H1 (cell line): ENCODE measurements around the gene NOL8. TPM values are rescaled to one million over a fixed set of nuclear protein-coding genes. Genes with fewer than 3 reads are reported as not detected.
A peak's percentile ranks its signal among the peaks of the same experiment; 100 is the strongest.

Experiments
- CTCF ChIA-PET: fragments of 300-600 bp; sonication (Branson Sonifier 250); formaldehyde crosslinking; loops from one replicate; lab custom pipeline; 2021; ENCODE audit not compliant: partially characterized antibody; lab: Charles Lee
- POLR2A ChIA-PET: fragments of 300-600 bp; sonication (Branson Sonifier 250); formaldehyde crosslinking; loops from one replicate; lab custom pipeline; 2021; ENCODE audit warnings: inconsistent platforms; ENCODE audit not compliant: partially characterized antibody; lab: Charles Lee
- DNase-seq, 2 experiments: peaks; one replicate each; pipeline versions ENCODE4 v3.0.0 to v3.0.0-alpha.2; 2010 to 2022; ENCODE audit warnings: low spot score in 2 of 2, low read depth in 1 of 2, mixed read lengths in 1 of 2
- FAIRE-seq: peaks from 2 replicates; lab custom pipeline; 2011; peaks lifted over from hg19 to GRCh38; lab: Jason Lieb, UNC
- H2AFZ ChIP-seq: 2 replicates; pipeline ENCODE4 v1.8.1; 2012; ENCODE audit warnings: low read length, inconsistent platforms
- H2AK5ac ChIP-seq: 2 replicates; pipeline ENCODE4 v1.6.1; 2013; ENCODE audit warnings: low read depth, low read length
- H2BK120ac ChIP-seq: replicated peaks from 2 replicates; pipeline ENCODE3; 2013; ENCODE audit warnings: low read depth, low read length, inconsistent platforms
- H2BK12ac ChIP-seq: 2 replicates; pipeline ENCODE4 v1.6.1; 2013; ENCODE audit warnings: low read depth, low read length
- H2BK15ac ChIP-seq: 2 replicates; pipeline ENCODE4 v1.6.1; 2013; ENCODE audit warnings: low read length
- H2BK20ac ChIP-seq: 2 replicates; pipeline ENCODE4 v1.6.1; 2013; ENCODE audit warnings: low read length
- H2BK5ac ChIP-seq: 2 replicates; pipeline ENCODE4 v1.6.1; 2013; ENCODE audit warnings: low read depth, low read length
- H3K14ac ChIP-seq: 2 replicates; pipeline ENCODE4 v1.6.1; 2013; ENCODE audit warnings: inconsistent platforms; ENCODE audit not compliant: insufficient read length
- H3K18ac ChIP-seq: 2 replicates; pipeline ENCODE4 v1.6.1; 2013; ENCODE audit warnings: low read length; ENCODE audit errors: extremely low read depth
- H3K23ac ChIP-seq: 2 replicates; pipeline ENCODE4 v1.6.1; 2013; ENCODE audit warnings: inconsistent platforms; ENCODE audit not compliant: insufficient read length
- H3K23me2 ChIP-seq: 2 replicates; pipeline ENCODE4 v1.6.1; 2013; ENCODE audit warnings: low read depth, low read length
- H3K27ac ChIP-seq: 2 replicates; pipeline ENCODE4 v1.6.1; 2011; ENCODE audit warnings: low read depth, low read length, inconsistent platforms
- H3K27me3 ChIP-seq, 4 experiments: replicated peaks in 1 of 4; 1 replicate in 1 of 4; 2 replicates in 3 of 4; pipeline versions ENCODE4 v1.6.1 to v1.8.1; 2011 to 2013; ENCODE audit warnings: low read length in 3 of 4, mild to moderate bottlenecking in 3 of 4, inconsistent platforms in 2 of 4, mixed read lengths in 2 of 4, moderate library complexity in 1 of 4; ENCODE audit not compliant: control insufficient read depth in 3 of 4, insufficient read depth in 3 of 4; ENCODE audit errors: extremely low read depth in 1 of 4
- H3K36me3 ChIP-seq, 4 experiments: 2 replicates each; pipeline versions ENCODE4 v1.6.1 to v1.8.1; 2011 to 2013; ENCODE audit warnings: mild to moderate bottlenecking in 4 of 4, low read length in 3 of 4, moderate library complexity in 2 of 4, control low read depth in 1 of 4, inconsistent platforms in 1 of 4; ENCODE audit not compliant: insufficient read depth in 4 of 4, control insufficient read depth in 2 of 4
- H3K4ac ChIP-seq: replicated peaks from 2 replicates; pipeline ENCODE3; 2013; ENCODE audit warnings: low read length, low read depth, mixed read lengths, inconsistent platforms; ENCODE audit not compliant: insufficient read length
- H3K4me1 ChIP-seq, 4 experiments: replicated peaks in 1 of 4; 1 replicate in 1 of 4; 2 replicates in 3 of 4; pipeline versions ENCODE4 v1.6.1 to v1.8.1; 2011 to 2013; ENCODE audit warnings: low read length in 3 of 4, inconsistent platforms in 2 of 4, mixed read lengths in 1 of 4; ENCODE audit not compliant: insufficient read depth in 4 of 4, control insufficient read depth in 3 of 4
- H3K4me2 ChIP-seq, 2 experiments: 2 replicates each; pipeline versions ENCODE4 v1.6.1 to v1.8.1; 2011 to 2013; ENCODE audit warnings: low read depth in 2 of 2, low read length in 2 of 2, control low read depth in 1 of 2, inconsistent platforms in 1 of 2, mild to moderate bottlenecking in 1 of 2; ENCODE audit not compliant: insufficient read depth in 1 of 2
- H3K4me3 ChIP-seq, 4 experiments: fragments of 200-600, 300-600 bp in 1 of 4; sonication (generic), shearing (Covaris generic), sonication (Bioruptor Twin) in 1 of 4; 2 replicates each; pipeline versions ENCODE4 v1.5.1 to v1.8.1; 2011 to 2016; ENCODE audit warnings: low read length in 4 of 4, low read depth in 3 of 4, control low read depth in 2 of 4, inconsistent platforms in 2 of 4, mild to moderate bottlenecking in 2 of 4, mixed read lengths in 1 of 4, moderate library complexity in 1 of 4; ENCODE audit not compliant: insufficient read depth in 2 of 4; ENCODE audit errors: extremely low read depth in 1 of 4
- H3K56ac ChIP-seq: replicated peaks from 2 replicates; pipeline ENCODE3; 2013; ENCODE audit warnings: low read depth, mild to moderate bottlenecking, mixed read lengths, low read length, inconsistent platforms; ENCODE audit not compliant: insufficient read length
- H3K79me1 ChIP-seq: 2 replicates; pipeline ENCODE4 v1.6.1; 2013; ENCODE audit warnings: low read depth, low read length, control low read depth
- H3K79me2 ChIP-seq, 2 experiments: 2 replicates each; pipeline versions ENCODE4 v1.6.1 to v1.8.1; 2012 to 2013; ENCODE audit warnings: low read length in 2 of 2, mild to moderate bottlenecking in 2 of 2, inconsistent platforms in 1 of 2; ENCODE audit not compliant: insufficient read depth in 2 of 2, control insufficient read depth in 1 of 2
- H3K9ac ChIP-seq, 4 experiments: replicated peaks in 1 of 4; 1 replicate in 1 of 4; 2 replicates in 3 of 4; pipeline versions ENCODE4 v1.6.1 to v1.8.1; 2011 to 2013; ENCODE audit warnings: low read depth in 3 of 4, low read length in 3 of 4, control low read depth in 2 of 4, mild to moderate bottlenecking in 2 of 4, moderate library complexity in 2 of 4, inconsistent platforms in 1 of 4; ENCODE audit errors: extremely low read depth in 1 of 4
- H3K9me3 ChIP-seq, 2 experiments: 2 replicates each; pipeline versions ENCODE4 v1.6.1 to v1.8.1; 2012 to 2013; ENCODE audit warnings: mild to moderate bottlenecking in 2 of 2, moderate library complexity in 2 of 2, control low read depth in 1 of 2, inconsistent platforms in 1 of 2, low read depth in 1 of 2, low read length in 1 of 2, mixed read lengths in 1 of 2; ENCODE audit not compliant: insufficient read depth in 2 of 2
- H4K20me1 ChIP-seq, 2 experiments: replicated peaks in 1 of 2; 2 replicates each; pipeline versions ENCODE3 to v1.8.1; 2011 to 2013; ENCODE audit warnings: inconsistent platforms in 2 of 2, low read length in 2 of 2, mild to moderate bottlenecking in 1 of 2; ENCODE audit not compliant: insufficient read depth in 2 of 2, control insufficient read depth in 1 of 2
- H4K5ac ChIP-seq: 2 replicates; pipeline ENCODE4 v1.6.1; 2013; ENCODE audit warnings: low read length, low read depth, mixed read lengths, inconsistent platforms; ENCODE audit not compliant: insufficient read length
- H4K8ac ChIP-seq: 2 replicates; pipeline ENCODE4 v1.8.0; 2013; ENCODE audit warnings: mild to moderate bottlenecking, moderate library complexity, low read length, inconsistent platforms; ENCODE audit not compliant: insufficient read depth; ENCODE audit errors: extremely low read depth
- H4K91ac ChIP-seq: replicated peaks from 2 replicates; pipeline ENCODE3; 2013; ENCODE audit warnings: low read length, mixed read lengths, inconsistent platforms; ENCODE audit not compliant: insufficient read length
- KDM5A ChIP-seq: fragments of 200-600 bp; IDR thresholded peaks from 2 replicates; pipeline ENCODE4 v1.7.1; 2012; ENCODE audit warnings: mild to moderate bottlenecking, low read length, inconsistent platforms, mixed read lengths
- PHF8 ChIP-seq: fragments of 200-600 bp; sonication (generic); conservative IDR thresholded peaks from 2 replicates; pipeline ENCODE4 v1.7.1; 2012; ENCODE audit warnings: low read depth, mild to moderate bottlenecking, inconsistent platforms, low read length, moderate library complexity
- RAD21 ChIP-seq, 2 experiments: IDR thresholded peaks in 1 of 2; conservative IDR thresholded peaks in 1 of 2; 2 replicates each; pipeline ENCODE4 v1.6.1; 2011; ENCODE audit warnings: low read depth in 2 of 2, low read length in 2 of 2, improper control_type of control experiment in 1 of 2, inconsistent platforms in 1 of 2, mild to moderate bottlenecking in 1 of 2, moderate library complexity in 1 of 2
- SIX5 ChIP-seq: IDR thresholded peaks from 2 replicates; pipeline ENCODE4 v1.6.1; 2011; ENCODE audit warnings: mild to moderate bottlenecking, low read depth, low read length
- TEAD4 ChIP-seq: IDR thresholded peaks from 2 replicates; pipeline ENCODE4 v1.6.1; 2012; ENCODE audit warnings: low read depth, low read length, inconsistent platforms, mixed read lengths
- WGBS, 2 experiments: shearing (Covaris generic) in 1 of 2; methylation state at CpG; one replicate each; pipeline versions ENCODE4 v1.1.6 to v1.1.7; 2013 to 2015; ENCODE audit warnings: low lambda C conversion rate in 2 of 2, mixed read lengths in 2 of 2, inconsistent platforms in 1 of 2, low coverage in 1 of 2, missing lambda C conversion rate in 1 of 2; ENCODE audit not compliant: insufficient replicate concordance in 2 of 2, insufficient coverage in 1 of 2, insufficient read length in 1 of 2; ENCODE audit errors: extremely low coverage in 1 of 2, missing lambda C conversion rate in 1 of 2; 5-methylcytosine and 5-hydroxymethylcytosine counted together
- polyA plus RNA-seq, 7 experiments: library from polyadenylated mRNA; depleted of rRNA in 3 of 7; stranded (reverse) in 5 of 7; unstranded in 2 of 7; fragments of >200 nt in 5 of 7; fragments of 200-250 nt in 2 of 7; gene quantifications; 1 replicate in 5 of 7; 2 replicates in 1 of 7; 4 replicates in 1 of 7; pipeline versions ENCODE4 v1.2.1 to v1.2.3, GENCODE V29; 2011 to 2013; ENCODE audit warnings: missing spikeins in 2 of 7, mixed read lengths in 2 of 7
- total RNA-seq: library from RNA; stranded (reverse); fragmentation: NEBNext Ultra II Directional; extraction: Animal tissue kit (Norgen Biotek cat#: 25700); gene quantifications from 2 replicates; pipeline ENCODE4 v1.2.1, GENCODE V29; 2021

The NOL8 gene
- total and polyA plus RNA-seq, 2 of the 8 experiments (the other 6 are each of a cell fraction or from before 2014, with no cell fraction given): 6.2 to 30.4 TPM

DNA sequence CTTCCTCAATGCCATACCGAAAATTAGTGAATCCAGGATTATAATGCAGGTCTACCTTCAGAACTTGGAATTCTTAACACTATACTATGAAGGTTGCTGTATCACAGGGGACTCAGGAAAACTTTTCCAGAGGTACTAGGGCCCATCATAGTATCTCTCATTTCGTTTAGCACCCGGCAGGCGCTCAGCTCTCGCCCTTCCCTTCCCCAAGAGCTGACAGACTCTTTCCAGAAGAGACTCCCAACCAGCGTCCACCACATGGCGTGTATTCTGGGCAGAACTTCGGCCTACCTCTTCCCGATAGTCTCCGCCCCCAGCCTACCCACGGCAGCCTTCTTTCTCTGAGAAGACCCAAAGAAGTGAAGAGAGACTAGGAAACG is 271 bp downstream of the NOL8 start:
- no peak overlapping the region for H4K5ac ChIP-seq
- peaks cover 0 to 14% of the 10 kb centered on the region in 2 experiments; a peak in 2 of 4 replicates for H3K79me2 ChIP-seq
- H3K4ac ChIP-seq: no peak overlapping the region
- POLR2A ChIA-PET: interaction anchor here (0.9 to 3.1 kb wide), 18 partner anchors 9 to 346 kb away, joined by 3 to 16 read pairs (median 4); partner anchors contain the start of gene IPPK
- H3K79me1 ChIP-seq: peaks cover 2% of the 10 kb centered on the region
- H3K18ac ChIP-seq: peak overlapping the region; percentile 40
- no peak overlapping the region for H2BK20ac ChIP-seq
- no peaks in the 10 kb centered on the region for H3K27me3 ChIP-seq
- H2BK15ac ChIP-seq: no peak overlapping the region
- H3K14ac ChIP-seq: no peak overlapping the region
- no peak overlapping the region for H4K91ac ChIP-seq
- H3K4me1 ChIP-seq: peaks cover 0 to 4% (median under 1%) of the 10 kb centered on the region in 4 experiments; a peak in 1 of 7 replicates
- peak overlapping the region; percentile 80 to 87 for H3K4me2 ChIP-seq
- no peaks in the 10 kb centered on the region for H3K9me3 ChIP-seq
- H4K20me1 ChIP-seq: peaks cover 2 to 3% of the 10 kb centered on the region in 2 experiments
- no peak overlapping the region for H2BK12ac ChIP-seq
- peak overlapping the region; percentile 97 for H3K27ac ChIP-seq
- H3K9ac ChIP-seq: peak overlapping the region; percentile 85 to 99 (median 98)
- no peak overlapping the region for H2BK120ac ChIP-seq
- FAIRE-seq (no peak), DNase-seq (no peak)
- H2AFZ ChIP-seq: peak overlapping the region; percentile 100; the same call in 1 of the 2 replicates
- H2BK5ac ChIP-seq: peak overlapping the region; percentile 99; the same call in 1 of the 2 replicates
- H3K36me3 ChIP-seq: peaks cover 4 to 28% (median 12%) of the 10 kb centered on the region in 4 experiments; a peak in 7 of 8 replicates
- H3K56ac ChIP-seq: no peak overlapping the region
- H3K4me3 ChIP-seq: peak overlapping the region; percentile 70 to 97 (median 92)
- TF ChIP-seq KDM5A (no peak), PHF8 (peak; percentile 82), RAD21 (IDR thresholded peaks at IDR 0.05 in 1 of 2, conservative IDR thresholded peaks at IDR 0.05 in 1 of 2; ENCODE audit: low read depth in 2 of 2, low read length in 2 of 2) (no peak), TEAD4 (no peak), SIX5 (no peak)
- CTCF ChIA-PET: interaction anchor here (1.3 to 2.4 kb wide), 2 partner anchors 185 to 311 kb away, joined by 3 to 9 read pairs; no protein-coding TSS in a partner anchor
- peaks cover 7% of the 10 kb centered on the region for H3K23me2 ChIP-seq
- H4K8ac ChIP-seq: peak overlapping the region; percentile 82; the same call in 1 of the 2 replicates
- no peak overlapping the region for H3K23ac ChIP-seq
- H2AK5ac ChIP-seq: no peak overlapping the region
- WGBS, 2 experiments: 0% methylated on average over 12 of the region's 12 CpGs; no CpG with 5 or more reads in 1 of the 2 experiments
